ENCODE measurements around the gene HDAC5.

The HDAC5 gene

DNA sequence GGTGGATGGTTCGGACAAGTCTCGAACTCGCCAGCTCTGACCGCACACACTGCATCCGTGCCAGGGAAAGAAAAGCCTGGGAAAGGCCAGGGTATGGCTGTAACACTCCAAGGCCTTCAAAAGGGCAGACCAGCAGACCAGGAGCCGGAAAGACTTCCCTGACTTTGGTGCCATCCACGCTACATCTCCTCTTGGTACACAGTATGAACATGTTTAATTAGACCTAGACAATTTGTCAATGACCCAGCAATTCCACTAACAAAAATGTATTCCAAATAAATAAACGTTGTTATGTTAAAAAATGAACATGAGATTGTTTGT, 637 bp upstream of the HDAC5 start:
- POLR2A ChIA-PET: interaction anchor here (0.9 to 4.1 kb wide), 25 partner anchors 8 to 808 kb away, joined by 3 to 34 read pairs (median 4); partner anchors contain the start of genes ASB16, G6PC3, GRN and LSM12
- no peaks in the 10 kb centered on the region for H3K4me1 ChIP-seq (ENCODE audit: control insufficient read depth, insufficient read depth, low read length)
- CTCF ChIA-PET: interaction anchor here (0.6 to 2.6 kb wide), 11 partner anchors 8 to 834 kb away, joined by 3 to 22 read pairs (median 5); partner anchors contain the start of gene HROB
- peak; percentile 72 for TF ChIP-seq ZNF335 (tag by site-specific recombination; conservative IDR thresholded peaks at IDR 0.05)
- TF ChIP-seq ZNF184 (tag by site-specific recombination; IDR thresholded peaks at IDR 0.05): 0 out of 2 replicates have a peak, but pooled peaks have one; percentile 3
- peak; percentile 62; the same call in 1 of the 2 replicates for TF ChIP-seq ZBTB20 (tag by site-specific recombination; IDR thresholded peaks at IDR 0.05)
- 0 out of 2 replicates have a peak, but pooled peaks have one; percentile 3 for TF ChIP-seq ZNF324 (tag by site-specific recombination; IDR thresholded peaks at IDR 0.05)
- no peak for TF ChIP-seq MYNN (tag by site-specific recombination; IDR thresholded peaks at IDR 0.05; ENCODE audit: borderline replicate concordance)
- 0 out of 2 replicates have a peak, but pooled peaks have one; percentile 6 for TF ChIP-seq ZNF223 (tag by site-specific recombination; IDR thresholded peaks at IDR 0.05)
- peak; percentile 58 for TF ChIP-seq ZBTB17 (tag by site-specific recombination; IDR thresholded peaks at IDR 0.05)
- peak; percentile 14; the same call in 1 of the 2 replicates for TF ChIP-seq ZEB2 (tag by site-specific recombination; IDR thresholded peaks at IDR 0.05)
- TF ChIP-seq ZNF830 (tag by site-specific recombination; IDR thresholded peaks at IDR 0.05; ENCODE audit: low read depth): no peak
- TF ChIP-seq ZNF843 (tag by site-specific recombination; IDR thresholded peaks at IDR 0.05): 0 out of 2 replicates have a peak, but pooled peaks have one; percentile 6
- peak; percentile 29; the same call in 1 of the 2 replicates for TF ChIP-seq ZBTB48 (tag by site-specific recombination; IDR thresholded peaks at IDR 0.05)
- TF ChIP-seq ZNF24 (tag by site-specific recombination; IDR thresholded peaks at IDR 0.05): no peak
- TF ChIP-seq, protein P1, sequence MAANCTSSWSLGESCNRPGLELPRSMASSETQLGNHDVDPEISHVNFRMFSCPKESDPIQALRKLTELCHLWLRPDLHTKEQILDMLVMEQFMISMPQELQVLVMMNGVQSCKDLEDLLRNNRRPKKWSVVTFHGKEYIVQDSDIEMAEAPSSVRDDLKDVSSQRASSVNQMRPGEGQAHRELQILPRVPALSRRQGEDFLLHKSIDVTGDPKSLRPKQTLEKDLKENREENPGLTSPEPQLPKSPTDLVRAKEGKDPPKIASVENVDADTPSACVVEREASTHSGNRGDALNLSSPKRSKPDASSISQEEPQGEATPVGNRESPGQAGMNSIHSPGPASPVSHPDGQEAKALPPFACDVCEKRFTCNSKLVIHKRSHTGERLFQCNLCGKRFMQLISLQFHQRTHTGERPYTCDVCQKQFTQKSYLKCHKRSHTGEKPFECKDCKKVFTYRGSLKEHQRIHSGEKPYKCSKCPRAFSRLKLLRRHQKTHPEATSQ (tag by site-specific recombination; IDR thresholded peaks at IDR 0.05): no peak
- no peak for TF ChIP-seq MEIS1 (CRISPR knock-in tag; IDR thresholded peaks at IDR 0.05; ENCODE audit: borderline replicate concordance)
- TF ChIP-seq, protein P2, sequence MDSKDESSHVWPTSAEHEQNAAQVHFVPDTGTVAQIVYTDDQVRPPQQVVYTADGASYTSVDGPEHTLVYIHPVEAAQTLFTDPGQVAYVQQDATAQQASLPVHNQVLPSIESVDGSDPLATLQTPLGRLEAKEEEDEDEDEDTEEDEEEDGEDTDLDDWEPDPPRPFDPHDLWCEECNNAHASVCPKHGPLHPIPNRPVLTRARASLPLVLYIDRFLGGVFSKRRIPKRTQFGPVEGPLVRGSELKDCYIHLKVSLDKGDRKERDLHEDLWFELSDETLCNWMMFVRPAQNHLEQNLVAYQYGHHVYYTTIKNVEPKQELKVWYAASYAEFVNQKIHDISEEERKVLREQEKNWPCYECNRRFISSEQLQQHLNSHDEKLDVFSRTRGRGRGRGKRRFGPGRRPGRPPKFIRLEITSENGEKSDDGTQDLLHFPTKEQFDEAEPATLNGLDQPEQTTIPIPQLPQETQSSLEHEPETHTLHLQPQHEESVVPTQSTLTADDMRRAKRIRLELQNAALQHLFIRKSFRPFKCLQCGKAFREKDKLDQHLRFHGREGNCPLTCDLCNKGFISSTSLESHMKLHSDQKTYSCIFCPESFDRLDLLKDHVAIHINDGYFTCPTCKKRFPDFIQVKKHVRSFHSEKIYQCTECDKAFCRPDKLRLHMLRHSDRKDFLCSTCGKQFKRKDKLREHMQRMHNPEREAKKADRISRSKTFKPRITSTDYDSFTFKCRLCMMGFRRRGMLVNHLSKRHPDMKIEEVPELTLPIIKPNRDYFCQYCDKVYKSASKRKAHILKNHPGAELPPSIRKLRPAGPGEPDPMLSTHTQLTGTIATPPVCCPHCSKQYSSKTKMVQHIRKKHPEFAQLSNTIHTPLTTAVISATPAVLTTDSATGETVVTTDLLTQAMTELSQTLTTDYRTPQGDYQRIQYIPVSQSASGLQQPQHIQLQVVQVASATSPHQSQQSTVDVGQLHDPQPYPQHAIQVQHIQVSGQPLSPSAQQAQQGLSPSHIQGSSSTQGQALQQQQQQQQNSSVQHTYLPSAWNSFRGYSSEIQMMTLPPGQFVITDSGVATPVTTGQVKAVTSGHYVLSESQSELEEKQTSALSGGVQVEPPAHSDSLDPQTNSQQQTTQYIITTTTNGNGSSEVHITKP (tag by site-specific recombination; IDR thresholded peaks at IDR 0.05): peak; percentile 52; the same call in 1 of the 2 replicates
- TF ChIP-seq ZNF600 (tag by site-specific recombination; IDR thresholded peaks at IDR 0.05): 0 out of 2 replicates have a peak, but pooled peaks have one; percentile 54
- 0 out of 2 replicates have a peak, but pooled peaks have one; percentile 5 for TF ChIP-seq TRIM28 (IDR thresholded peaks at IDR 0.05; ENCODE audit: borderline replicate concordance, low read length)
- 0 out of 2 replicates have a peak, but pooled peaks have one; percentile 6 for TF ChIP-seq KLF8 (tag by site-specific recombination; IDR thresholded peaks at IDR 0.05)
- TF ChIP-seq KLF10 (tag by site-specific recombination; IDR thresholded peaks at IDR 0.05): 0 out of 2 replicates have a peak, but pooled peaks have one; percentile 9
- no peak for TF ChIP-seq PRDM1 (tag by site-specific recombination; IDR thresholded peaks at IDR 0.05)
- H3K36me3 ChIP-seq (ENCODE audit: control insufficient read depth in 2 of 2, insufficient read depth in 1 of 2, low read length in 2 of 2): no peaks in the 10 kb centered on the region; a peak in 1 of 3 replicates
- H3K4me3 ChIP-seq (ENCODE audit: low read depth, low read length): peak overlapping the region; percentile 64
- no peaks in the 10 kb centered on the region for H3K9me3 ChIP-seq (ENCODE audit: control insufficient read depth, insufficient read depth, low read depth, low read length)
- H3K27ac ChIP-seq (ENCODE audit: extremely low read depth, low read depth, low read length): peak overlapping the region; percentile 82

DNA sequence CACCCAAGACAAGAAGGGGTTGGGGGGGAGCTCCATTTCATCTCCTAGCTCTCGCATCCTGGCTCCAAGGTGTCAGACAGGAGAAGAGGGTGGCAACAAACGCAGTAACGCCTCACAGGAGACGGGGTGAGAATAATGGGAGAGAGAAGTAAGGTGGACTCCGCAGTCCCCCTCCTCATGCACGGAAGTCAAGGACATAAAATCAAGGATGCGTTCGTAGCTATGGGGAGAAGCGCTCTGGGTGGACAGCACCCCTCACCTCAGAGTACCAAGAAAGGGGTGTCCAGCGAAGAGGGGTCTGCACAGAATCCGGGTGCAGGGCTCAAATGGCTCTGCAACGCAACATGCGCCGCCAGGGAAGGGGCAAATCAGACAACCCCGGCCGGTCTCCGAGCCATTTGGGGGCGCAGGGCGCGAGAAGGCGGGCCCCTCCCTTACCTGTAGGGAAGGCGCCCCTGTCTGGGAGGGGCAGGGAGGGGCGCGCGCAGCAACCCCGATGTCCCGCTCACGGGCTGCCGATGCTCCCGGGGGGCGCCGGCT, 555 bp downstream of the HDAC5 start:
- POLR2A ChIA-PET: interaction anchor here (0.5 to 4.1 kb wide), 33 partner anchors 11 to 807 kb away, joined by 3 to 34 read pairs (median 3); partner anchors contain the start of genes ASB16, G6PC3, LSM12 and NAGS
- H3K4me1 ChIP-seq (ENCODE audit: control insufficient read depth, insufficient read depth, low read length): no peaks in the 10 kb centered on the region; the same call in 1 of the 2 replicates
- no peaks in the 10 kb centered on the region; a peak in 1 of 3 replicates for H3K36me3 ChIP-seq (ENCODE audit: control insufficient read depth in 2 of 2, insufficient read depth in 1 of 2, low read length in 2 of 2)
- H3K27ac ChIP-seq (ENCODE audit: extremely low read depth, low read depth, low read length): peak overlapping the region; percentile 88; the same call in 1 of the 2 replicates
- H3K9me3 ChIP-seq (ENCODE audit: control insufficient read depth, insufficient read depth, low read depth, low read length): no peaks in the 10 kb centered on the region
- CTCF ChIA-PET: interaction anchor here (0.5 to 2.6 kb wide), 20 partner anchors 8 to 208 kb away, joined by 3 to 22 read pairs (median 5); partner anchors contain the start of genes G6PC3 and LSM12
- H3K4me3 ChIP-seq (ENCODE audit: low read depth, low read length): peak overlapping the region; percentile 64
- no peak for TF ChIP-seq ZNF623 (tag by site-specific recombination; IDR thresholded peaks at IDR 0.05)
- 0 out of 2 replicates have a peak, but pooled peaks have one; percentile 37 for TF ChIP-seq ZBTB7A (tag by site-specific recombination; IDR thresholded peaks at IDR 0.05; ENCODE audit: low read depth)
- no peak for TF ChIP-seq ZNF544 (tag by site-specific recombination; IDR thresholded peaks at IDR 0.05)
- TF ChIP-seq, protein P3, sequence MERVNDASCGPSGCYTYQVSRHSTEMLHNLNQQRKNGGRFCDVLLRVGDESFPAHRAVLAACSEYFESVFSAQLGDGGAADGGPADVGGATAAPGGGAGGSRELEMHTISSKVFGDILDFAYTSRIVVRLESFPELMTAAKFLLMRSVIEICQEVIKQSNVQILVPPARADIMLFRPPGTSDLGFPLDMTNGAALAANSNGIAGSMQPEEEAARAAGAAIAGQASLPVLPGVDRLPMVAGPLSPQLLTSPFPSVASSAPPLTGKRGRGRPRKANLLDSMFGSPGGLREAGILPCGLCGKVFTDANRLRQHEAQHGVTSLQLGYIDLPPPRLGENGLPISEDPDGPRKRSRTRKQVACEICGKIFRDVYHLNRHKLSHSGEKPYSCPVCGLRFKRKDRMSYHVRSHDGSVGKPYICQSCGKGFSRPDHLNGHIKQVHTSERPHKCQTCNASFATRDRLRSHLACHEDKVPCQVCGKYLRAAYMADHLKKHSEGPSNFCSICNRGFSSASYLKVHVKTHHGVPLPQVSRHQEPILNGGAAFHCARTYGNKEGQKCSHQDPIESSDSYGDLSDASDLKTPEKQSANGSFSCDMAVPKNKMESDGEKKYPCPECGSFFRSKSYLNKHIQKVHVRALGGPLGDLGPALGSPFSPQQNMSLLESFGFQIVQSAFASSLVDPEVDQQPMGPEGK (tag by site-specific recombination; IDR thresholded peaks at IDR 0.05): peak; percentile 50
- TF ChIP-seq ZBTB21 (tag by site-specific recombination; IDR thresholded peaks at IDR 0.05): no peak
- no peak for TF ChIP-seq ZNF677 (tag by site-specific recombination; IDR thresholded peaks at IDR 0.05)
- TF ChIP-seq ZNF548 (tag by site-specific recombination; IDR thresholded peaks at IDR 0.05): no peak
- no peak for TF ChIP-seq ZNF138 (tag by site-specific recombination; IDR thresholded peaks at IDR 0.05; ENCODE audit: borderline replicate concordance)
- TF ChIP-seq ZNF302 (tag by site-specific recombination; IDR thresholded peaks at IDR 0.05; ENCODE audit: low read depth): no peak
